ENCODE results near the gene HES4.
A peak's percentile ranks its signal among the peaks of the same experiment; 100 is the strongest.
"Not testable (repeated sequence)": the region's sequence is repeated elsewhere in the genome, so short reads cannot be mapped to it uniquely, and the experiment has no call there.

HES4 gene

GRCh38 chr1:1017397-1018320 lies 17.8 kb upstream of the HES4 start:
- DNase-seq (ENCODE audit: low spot score), result not testable (repeated sequence)

- DNase-seq (ENCODE audit: low spot score), result no peak
Observed at GRCh38 chr1:1014799-1015681, 15.1 kb upstream of the HES4 start.

GRCh38 chr1:1013922-1014648 lies 14.2 kb upstream of the HES4 start:
- no peak for DNase-seq (ENCODE audit: low spot score)

GRCh38 chr1:1013105-1013921 lies 13.4 kb upstream of the HES4 start, which contains the start of gene ISG15:
ISG15 (plus strand) TSS chr1:1013497; CDS start chr1:1013574, 77 bp downstream.
- DNase-seq (ENCODE audit: low spot score), result peak; percentile 81

- not testable (repeated sequence) for DNase-seq (ENCODE audit: low spot score)
Observed at GRCh38 chr1:1012736-1013104, 12.8 kb upstream of the HES4 start.

- no peak for DNase-seq (ENCODE audit: low spot score)
Observed at GRCh38 chr1:1011396-1011949, 11.6 kb upstream of the HES4 start.

GRCh38 chr1:1010131-1010530 lies 10.2 kb upstream of the HES4 start:
- not testable (repeated sequence) for DNase-seq (ENCODE audit: low spot score)

GRCh38 chr1:1006305-1007159 lies 6.6 kb upstream of the HES4 start:
- no peak for DNase-seq (ENCODE audit: low spot score)

- DNase-seq (ENCODE audit: low spot score), result no peak
Observed at GRCh38 chr1:1005774-1006304, 5.9 kb upstream of the HES4 start.

- no peak for DNase-seq (ENCODE audit: low spot score)
Observed at GRCh38 chr1:1004780-1005697, 5.1 kb upstream of the HES4 start.

- no peak for DNase-seq (ENCODE audit: low spot score)
Observed at GRCh38 chr1:1004420-1004779, 4.5 kb upstream of the HES4 start.

GRCh38 chr1:1003618-1004419 lies 3.9 kb upstream of the HES4 start:
- no peak for DNase-seq (ENCODE audit: low spot score)

GRCh38 chr1:1001057-1001783 lies 1.3 kb upstream of the HES4 start:
- no peak for DNase-seq (ENCODE audit: low spot score)

- no peak for DNase-seq (ENCODE audit: low spot score)
Observed at GRCh38 chr1:1000357-1001056, 610 bp upstream of the HES4 start.

GRCh38 chr1:998995-999724 lies 737 bp downstream of the HES4 start:
- DNase-seq (ENCODE audit: low spot score), result no peak

GRCh38 chr1:998745-998994 lies 1.2 kb downstream of the HES4 start:
- no peak for DNase-seq (ENCODE audit: low spot score)

Measured in pons (tissue), 1 donor.